RCC 7860 (cell line): Measurements from ENCODE around the gene CEL.
"Not testable (repeated sequence)": the region's sequence is repeated elsewhere in the genome, so short reads cannot be mapped to it uniquely, and the experiment has no call there.

Experiments used
- DNase-seq: peaks from one replicate; pipeline ENCODE4 v3.0.0-alpha.2; 2015; ENCODE audit warnings: low spot score
- FAIRE-seq: peaks from 2 replicates; lab custom pipeline; 2012; peaks lifted over from hg19 to GRCh38; lab: Jason Lieb, UNC

Gene CEL

DNA sequence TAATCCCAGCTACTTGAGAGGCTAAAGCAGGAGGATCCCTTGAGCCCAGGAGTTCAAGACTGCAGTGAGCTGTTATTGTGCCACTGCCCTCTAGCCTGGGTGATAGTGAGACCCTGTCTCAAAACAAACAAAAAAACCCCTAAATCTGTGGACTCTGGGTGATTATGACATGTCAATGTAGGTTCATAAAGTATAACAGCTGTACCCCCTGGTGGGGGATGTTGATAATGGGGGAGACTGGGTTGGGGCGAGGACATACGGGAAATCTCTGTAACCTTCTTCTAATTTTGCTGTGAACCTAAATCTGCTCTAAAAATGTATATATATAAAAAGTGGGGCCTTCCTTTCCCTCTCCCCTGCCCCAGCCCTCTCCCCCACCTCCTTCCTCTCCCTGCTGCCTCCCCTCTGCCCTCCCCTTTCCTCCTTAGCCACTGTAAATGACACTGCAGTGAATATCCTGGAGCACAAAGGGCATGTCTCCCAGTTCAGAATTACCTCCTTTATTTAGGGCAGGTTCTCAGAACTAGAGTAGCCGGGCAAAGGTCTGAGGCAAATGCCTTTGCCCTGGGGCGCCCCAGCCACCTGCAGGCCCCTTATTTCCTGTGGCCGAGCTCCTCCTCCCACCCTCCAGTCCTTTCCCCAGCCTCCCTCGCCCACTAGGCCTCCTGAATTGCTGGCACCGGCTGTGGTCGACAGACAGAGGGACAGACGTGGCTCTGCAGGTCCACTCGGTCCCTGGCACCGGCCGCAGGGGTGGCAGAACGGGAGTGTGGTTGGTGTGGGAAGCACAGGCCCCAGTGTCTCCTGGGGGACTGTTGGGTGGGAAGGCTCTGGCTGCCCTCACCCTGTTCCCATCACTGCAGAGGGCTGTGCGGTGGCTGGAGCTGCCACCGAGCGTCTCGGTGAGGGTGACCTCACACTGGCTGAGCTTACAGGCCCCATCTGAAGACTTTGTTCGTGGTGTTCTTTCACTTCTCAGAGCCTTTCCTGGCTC is 19.3 kb downstream of the CEL start:
- not testable (repeated sequence) for FAIRE-seq, DNase-seq

DNA sequence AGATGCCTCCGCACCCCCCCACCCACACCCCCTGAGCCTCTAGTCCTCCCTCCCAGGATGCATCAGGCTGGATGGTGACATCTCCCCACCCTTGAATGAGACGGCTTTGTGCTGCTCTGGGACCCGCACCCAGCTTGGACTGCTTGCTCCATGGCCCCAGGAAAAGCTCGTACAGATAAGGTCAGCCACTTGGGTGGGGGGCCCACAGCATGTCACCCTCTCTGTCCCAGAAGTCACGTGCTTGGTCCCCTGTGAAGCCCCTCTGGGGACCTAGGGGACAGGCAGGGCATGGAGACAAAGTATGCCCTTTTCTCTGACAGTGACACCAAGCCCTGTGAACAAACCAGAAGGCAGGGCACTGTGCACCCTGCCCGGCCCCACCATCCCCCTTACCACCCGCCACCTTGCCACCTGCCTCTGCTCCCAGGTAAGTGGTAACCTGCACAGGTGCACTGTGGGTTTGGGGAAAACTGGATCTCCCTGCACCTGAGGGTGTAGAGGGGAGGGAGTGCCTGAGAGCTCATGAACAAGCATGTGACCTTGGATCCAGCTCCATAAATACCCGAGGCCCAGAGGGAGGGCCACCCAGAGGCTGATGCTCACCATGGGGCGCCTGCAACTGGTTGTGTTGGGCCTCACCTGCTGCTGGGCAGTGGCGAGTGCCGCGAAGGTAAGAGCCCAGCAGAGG is 20.3 kb downstream of the CEL start:
- DNase-seq, FAIRE-seq: not testable (repeated sequence)

DNA sequence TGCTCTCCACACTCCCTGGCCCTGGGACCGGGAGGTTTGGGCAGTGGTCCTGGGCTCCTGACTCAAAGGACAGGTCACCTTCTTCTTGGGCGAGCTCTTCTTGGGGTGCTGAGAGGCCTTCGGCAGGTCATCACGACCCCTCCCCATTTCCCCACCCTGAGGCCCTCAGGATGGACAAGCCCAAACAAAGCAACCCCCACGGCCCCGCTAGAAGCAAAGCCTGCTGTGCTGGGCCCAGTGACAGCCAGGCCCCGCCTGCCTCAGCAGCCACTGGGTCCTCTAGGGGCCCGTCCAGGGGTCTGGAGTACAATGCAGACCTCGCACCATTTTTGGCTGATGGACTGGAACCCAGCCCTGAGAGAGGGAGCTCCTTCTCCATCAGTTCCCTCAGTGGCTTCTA is 21.9 kb downstream of the CEL start:
- not testable (repeated sequence) for FAIRE-seq, DNase-seq

DNA sequence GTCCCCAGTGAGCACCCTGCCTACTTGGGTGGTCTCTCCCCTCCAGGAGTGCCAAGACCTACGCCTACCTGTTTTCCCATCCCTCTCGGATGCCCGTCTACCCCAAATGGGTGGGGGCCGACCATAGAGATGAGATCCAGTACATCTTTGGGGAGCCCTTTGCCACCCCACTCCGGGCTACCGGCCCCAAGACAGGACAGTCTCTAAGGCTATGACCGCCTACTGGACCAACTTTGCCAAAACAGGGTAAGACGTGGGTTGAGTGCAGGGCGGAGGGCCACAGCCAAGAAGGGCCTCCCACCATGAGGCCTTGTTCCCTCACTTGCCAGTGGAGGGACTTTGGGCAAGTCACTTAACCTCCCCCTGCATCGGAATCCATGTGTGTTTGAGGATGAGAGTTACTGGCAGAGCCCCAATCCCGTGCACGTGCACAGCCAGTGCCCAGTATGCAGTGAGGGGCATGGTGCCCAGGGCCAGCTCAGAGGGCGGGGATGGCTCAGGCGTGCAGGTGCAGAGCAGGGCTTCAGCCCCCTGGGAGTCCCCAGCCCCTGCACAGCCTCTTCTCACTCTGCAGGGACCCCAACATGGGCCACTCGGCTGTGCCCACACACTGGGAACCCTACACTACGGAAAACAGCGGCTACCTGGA is 24.6 kb downstream of the CEL start:
- not testable (repeated sequence) for DNase-seq, FAIRE-seq

DNA sequence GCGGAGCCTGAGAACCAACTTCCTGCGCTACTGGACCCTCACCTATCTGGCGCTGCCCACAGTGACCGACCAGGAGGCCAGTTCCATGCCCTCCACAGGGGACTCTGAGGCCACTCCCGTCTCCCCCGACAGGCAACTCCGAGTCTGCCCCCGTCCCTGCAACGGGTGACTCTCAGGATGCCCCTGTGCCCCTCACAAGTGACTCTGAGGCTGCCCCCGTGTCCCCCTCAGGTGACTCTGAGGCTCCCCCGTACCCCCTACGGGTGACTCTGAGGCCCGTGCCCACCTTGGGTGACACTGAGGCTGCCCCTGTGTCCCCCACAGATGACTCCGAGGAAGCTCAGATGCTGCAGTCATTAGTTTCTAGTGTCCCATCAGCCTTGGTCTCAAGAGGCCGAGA is 25.1 kb downstream of the CEL start:
- no peak for FAIRE-seq
- DNase-seq = no peak

DNA sequence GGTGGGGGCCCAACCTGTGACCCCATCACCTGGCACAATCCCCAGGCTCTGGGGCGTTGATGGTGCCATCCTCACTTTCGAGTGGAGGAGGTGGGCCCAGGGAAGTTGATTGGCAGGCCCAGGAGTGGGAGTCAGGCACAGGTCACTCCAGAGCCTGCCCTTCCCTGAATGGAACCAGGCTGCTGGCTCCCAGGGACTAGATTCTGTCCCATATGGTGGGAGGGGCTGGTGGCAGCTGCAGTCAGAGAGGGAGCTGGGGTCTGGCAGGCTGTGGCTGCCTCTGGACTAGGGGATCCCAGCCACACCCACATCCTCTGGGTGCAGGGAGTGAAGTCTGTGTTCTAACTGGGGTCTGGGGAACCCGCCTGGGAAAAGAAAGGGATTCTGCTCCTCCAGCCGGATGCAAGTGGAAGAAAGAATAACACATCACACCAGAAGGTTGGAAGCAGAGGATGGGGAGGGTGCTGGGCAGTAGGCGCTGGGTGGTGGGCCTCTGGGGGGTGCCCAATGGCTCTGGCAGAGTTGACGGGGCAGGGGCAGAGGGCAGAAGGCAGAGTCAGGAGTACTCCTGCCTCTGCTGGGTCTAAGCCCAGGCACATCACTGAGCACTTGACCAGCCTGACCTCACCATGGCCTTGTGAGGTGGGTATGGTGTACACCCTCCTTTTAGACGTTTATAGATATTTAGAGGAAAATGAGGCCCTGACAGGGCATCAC is 25.8 kb downstream of the CEL start:
- no peak for DNase-seq
- no peak for FAIRE-seq

DNA sequence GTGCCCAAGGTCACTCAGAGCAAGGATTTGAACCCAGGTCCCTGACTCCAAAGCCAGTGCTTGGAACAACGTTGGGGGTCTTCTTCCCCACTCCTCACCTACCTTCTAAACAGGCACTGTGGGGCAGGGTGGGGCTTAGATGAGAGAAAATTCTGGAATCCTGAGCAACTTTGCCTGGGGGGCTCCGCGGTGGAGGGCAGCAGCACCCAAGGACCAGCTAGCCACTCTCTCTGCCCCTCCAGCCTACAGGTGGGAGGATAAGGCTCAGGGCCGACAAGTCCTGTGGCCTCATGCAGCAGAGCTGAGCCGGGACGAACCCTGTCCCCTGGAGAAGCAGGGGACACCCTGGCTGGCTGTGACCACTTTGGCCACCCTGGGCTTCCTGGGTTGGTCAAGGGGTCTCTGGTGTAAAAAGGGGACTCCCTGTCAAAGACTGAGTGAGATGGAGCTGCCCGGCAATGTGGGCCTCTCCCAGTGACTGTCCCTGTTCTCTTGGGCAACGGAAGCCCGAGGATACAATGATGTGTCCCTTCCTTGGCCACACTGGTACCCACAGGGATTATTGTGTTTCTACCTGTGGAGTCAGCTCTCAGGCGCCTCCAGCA is 26.5 kb downstream of the CEL start:
- FAIRE-seq = no peak

DNA sequence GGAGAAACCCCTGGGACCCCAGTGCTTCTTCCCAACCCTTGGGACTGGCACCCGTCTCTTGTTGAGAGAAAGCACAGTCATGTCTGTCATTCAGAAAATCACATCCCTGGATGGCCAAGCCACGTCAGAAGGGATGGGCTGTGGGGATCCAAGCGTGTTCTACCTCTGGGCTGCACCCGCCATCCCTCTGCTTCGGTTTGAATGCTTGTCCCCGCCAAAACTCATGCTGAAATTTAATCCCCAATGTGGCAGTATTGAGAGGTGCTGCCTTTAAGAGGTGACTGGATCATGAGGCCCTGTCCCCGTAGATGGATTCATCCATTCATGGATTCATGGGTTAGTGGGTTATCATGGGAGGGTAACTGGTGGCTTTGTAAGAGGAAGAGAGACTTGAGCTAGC is 27.0 kb downstream of the CEL start:
- DNase-seq (no peak), FAIRE-seq (no peak)

More for the DNA sequence above, 26.5 kb downstream of the CEL start:
- no peak for DNase-seq

DNA sequence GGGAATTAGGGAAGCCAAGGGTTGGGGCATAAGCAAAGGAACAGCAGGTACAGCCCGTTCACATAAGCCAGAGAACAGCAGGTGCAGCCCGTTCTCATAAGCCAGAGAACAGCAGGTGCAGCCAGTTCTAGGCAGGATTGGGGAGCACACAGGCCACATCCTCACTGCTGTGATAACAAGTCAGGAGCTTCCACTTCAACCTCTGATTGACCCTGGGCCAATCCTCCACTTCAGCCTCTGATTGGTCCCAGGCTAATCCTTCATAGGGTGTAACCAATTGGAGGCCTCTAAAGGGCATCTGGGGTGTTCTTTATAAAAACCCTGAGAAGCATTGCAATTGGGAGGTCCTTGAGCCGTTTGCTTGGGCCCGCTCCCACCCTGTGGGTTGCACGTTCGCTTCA is 27.5 kb downstream of the CEL start:
- no peak for DNase-seq

DNA sequence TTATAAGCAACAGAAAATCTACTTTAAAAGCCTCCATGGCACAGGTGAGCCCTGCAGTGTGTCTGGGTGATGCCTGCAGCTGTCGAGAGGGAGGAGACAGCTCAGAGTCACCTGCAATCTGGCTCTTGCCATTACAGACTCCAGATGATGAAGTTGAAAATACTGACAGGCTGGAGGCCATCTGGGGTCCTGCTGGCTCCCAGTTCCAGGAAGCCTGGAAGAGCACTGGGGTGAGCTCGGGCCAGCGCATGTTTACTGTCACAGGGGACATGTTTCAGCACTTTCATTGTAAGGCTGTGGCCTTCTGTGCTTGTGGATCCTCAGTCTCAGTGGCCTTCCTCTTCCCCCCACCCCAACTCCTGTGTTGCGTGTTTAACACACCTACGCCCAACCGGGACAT is 28.4 kb downstream of the CEL start:
- no peak for FAIRE-seq
- DNase-seq = no peak

More for the DNA sequence above, 27.5 kb downstream of the CEL start:
- FAIRE-seq = no peak

DNA sequence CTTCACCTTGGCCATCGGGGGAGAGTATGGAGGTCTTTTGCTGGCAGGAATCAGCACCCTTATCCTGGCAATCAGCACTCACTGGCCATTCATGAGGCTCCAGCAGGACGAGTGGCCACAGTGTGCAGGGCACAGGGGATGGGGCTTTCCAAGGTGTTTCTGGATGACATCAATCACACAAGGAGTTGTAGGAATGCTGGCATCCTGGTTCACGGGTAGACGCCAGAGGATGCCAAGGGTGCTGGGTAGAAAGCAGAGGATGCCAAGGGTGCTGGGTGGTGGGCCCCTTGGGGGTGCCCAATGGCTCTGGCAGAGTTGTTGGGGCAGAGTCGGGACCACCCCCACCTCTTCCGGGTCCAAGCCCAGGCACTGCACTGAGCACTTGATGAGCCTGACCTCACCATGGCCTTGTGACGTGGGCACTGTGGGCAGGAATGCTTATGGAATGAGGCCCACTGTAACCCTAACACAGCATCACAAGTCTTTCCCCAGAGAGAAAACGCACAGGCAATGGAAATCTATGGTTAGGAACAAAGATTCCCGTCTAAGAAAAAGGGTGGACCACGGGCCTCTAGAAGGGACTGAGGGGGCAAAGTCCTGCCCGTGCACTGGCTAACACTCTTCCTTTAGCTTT is 29.1 kb downstream of the CEL start:
- no peak for DNase-seq
- no peak for FAIRE-seq

DNA sequence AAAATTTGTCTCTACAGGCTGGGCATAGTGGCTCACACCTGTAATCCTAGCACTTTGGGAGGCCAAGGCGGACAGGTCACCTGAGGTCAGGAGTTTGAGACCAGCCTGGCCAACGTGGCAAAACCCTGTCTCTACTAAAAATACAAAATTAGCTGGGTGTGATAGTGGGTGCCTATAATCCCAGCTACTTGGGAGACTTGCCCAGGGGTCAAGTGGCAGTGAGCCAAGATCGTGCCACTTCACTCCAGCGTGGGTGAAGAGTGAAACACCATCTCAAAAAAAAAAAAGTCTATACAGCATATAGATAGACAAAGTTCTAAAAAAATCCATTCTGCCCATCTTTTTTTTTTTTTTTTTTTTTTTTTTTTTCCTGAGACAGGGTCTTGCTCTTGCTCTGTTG is 32.6 kb downstream of the CEL start:
- DNase-seq, FAIRE-seq: not testable (repeated sequence)

DNA sequence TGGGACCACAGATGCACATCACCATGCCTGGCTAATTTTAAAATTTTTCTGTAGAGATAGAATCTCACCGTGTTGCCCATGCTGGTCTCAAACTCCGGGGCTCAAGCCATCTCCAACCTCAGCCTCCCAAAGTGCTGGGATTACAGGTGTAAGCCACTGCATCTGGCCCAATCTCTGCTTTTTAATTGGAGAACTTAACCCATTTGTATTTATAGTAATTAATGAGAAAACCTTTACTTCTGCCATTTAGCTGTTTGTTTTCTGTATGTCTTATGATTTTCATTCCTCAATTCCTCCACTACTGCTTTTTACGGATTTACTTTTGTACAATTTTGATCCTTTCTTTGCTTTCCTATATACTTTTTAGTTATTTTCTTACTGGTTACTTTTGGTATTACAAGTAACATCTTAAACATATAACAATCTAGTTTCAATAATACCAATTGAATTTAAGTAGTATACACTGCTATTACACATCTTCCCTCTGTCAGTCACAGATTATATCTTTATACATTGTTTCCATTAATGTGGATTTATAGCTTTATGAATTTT is 33.1 kb downstream of the CEL start:
- DNase-seq = no peak
- FAIRE-seq = no peak

DNA sequence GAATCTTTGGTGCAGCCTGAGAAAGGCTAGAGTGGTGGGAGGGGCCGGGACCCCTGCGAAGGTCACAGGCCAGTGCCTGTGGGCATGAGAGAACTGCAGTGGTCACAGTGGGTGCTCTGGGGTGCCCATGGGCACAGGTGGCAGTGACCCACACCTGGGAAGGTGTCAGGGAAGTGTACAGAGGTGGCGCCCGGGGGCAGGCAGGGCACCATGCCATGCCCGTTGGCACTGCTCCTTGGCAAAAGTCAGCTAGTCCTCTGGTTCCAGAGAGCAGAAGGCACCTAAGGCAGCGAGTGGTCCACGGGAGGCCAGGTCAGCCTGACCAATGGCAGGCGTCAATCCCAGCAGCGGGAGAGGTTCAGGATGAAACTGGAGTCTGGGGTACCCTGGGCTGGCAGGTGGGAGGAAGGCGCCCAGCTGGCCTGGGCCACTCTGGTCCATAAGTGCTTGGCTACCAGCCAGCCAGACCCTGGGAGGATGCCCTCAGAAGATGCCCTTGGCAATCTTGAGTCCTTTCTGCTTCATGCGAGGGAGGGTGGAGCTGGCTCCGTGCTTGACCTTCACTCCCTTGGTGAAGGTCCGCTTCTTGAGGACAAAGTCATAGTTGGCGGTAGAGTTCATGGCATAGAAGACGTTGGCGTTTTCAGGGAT is 36.4 kb downstream of the CEL start:
- DNase-seq (no peak), FAIRE-seq (no peak)

DNA sequence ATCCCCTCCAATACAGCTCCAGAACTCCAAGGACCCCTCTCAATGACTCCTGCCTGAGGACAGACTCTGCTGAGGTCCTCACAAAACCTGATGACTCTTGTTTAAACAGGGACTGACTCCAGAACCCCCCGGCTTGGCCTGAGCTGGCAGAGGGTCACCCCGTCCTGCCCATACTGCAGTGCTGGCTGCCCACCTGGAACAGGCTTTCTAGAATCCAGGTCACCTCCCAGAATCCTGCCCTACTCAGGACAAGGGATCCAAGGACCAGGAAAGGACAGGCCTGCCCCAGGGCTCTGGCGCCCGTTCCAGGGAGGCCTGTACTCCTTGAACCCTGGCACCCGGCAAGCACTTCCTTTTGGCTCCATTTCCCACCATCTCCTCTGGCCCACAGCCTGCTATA is 37.1 kb downstream of the CEL start:
- FAIRE-seq (no peak), DNase-seq (no peak)

DNA sequence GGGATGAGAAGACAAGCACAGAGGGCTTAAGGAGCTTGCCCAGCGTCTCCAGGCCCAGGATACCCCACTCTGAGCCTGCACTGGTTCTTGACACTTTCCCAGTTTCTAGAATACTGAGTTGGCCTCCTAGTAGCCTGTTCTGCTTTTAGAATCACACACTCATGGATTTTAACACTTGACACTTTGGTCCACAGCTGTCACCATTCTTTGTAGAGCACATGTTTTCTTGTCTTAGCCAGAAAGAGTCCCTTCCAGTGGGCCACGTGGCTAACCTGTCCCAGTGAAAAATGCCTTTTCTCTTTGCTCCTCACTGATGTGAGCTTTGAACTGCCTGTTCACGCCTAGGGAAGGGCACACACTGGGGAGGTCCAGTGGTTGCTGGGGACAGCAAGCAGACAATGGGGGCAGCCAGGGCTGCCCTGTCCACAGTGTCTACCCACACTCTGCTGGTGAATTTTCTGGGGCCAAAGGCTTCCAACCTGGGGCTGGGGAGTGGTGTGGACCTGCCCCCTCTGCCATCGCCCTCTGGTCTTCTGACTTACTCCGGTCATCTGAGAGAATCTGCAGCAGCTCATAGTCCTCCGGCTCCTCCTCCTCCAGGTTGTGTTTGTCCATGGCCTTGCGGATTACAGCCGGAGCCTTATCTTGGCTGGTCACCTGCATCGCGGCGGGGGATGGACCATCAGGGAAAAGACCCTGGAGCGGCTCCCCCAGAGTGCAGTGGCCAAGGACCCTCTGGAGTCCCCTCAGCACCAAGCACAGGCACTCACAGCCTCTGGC is 38.1 kb downstream of the CEL start:
- no peak for FAIRE-seq
- no peak for DNase-seq

DNA sequence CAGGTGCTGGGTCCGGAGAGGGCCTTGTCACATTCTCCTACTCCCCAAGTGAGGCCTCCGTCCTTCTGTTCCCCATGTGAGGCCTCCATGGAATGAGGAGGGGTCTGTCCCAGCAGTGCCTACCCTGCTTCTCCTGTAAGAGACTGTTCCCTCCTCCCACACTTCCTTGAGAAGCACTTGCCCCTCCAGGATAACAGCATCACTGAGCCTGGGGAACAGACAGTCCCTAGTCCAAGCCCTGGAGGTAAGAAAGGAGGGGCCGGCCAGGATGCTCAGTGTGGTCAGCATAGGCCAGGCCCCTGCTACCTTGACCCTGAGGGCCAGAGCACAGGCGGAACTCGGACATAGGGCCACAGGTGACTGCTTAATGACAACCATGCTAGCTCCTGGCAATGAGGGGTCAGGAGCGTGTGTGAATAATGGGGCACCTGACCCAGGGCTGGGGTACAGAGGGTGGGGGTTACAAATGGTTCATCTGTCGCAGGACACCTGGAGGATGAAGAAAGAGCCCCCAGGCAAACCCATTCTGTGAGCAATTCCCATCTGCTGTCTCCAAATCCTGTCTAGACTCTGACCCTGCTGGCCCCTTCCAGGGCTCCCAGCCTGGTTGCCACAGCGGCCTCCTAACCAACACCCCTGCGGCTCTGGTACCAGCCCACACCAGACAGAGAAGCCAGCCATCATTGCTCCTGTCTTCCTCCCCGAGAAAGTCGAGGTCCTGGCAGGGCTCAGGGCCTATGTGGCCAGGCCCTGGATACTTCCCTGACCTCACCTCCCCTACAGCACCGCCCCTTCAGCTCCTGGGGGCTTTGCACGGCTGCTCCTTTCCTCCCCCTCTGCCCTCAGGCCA is 39.0 kb downstream of the CEL start:
- FAIRE-seq (no peak), DNase-seq (no peak)
